GM18951 (cell line): ENCODE data around the gene GPRIN3.

Source experiments
- POLR2A ChIP-seq: IDR thresholded peaks from 4 replicates; pipeline ENCODE4 v1.6.1; 2011; ENCODE audit warnings: mild to moderate bottlenecking; ENCODE audit not compliant: insufficient read length, insufficient read depth; ENCODE audit errors: extremely low read depth
- in situ Hi-C: fragments of 300-500 bp; cut with MboI; formaldehyde crosslinking; loops from one replicate; pipeline ENCODE4 v1.12.0; 2022; ENCODE audit warnings: low sequenced_read_pairs, mixed read lengths, inconsistent platforms; ENCODE audit not compliant: unreplicated experiment

The GPRIN3 gene

DNA sequence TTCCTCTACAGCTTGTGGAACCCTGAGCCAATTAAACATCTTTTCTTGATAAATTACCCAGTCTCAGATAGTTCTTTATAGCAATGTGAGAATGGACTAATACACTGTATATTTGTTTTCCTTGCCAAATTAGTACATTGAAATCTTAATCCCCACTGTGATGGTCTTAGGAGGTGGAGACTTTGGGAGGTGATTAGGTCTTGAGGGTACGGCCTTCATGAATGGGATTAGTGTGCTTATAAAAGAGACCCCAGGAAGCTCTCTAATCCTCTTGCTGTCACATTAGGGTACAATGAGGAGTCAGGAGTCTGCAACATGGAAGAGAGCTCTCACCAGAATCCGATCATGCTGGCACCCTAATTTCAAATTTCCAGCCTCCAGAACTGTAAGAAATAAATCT lies 109.7 kb downstream of the GPRIN3 start:
- no peak for TF ChIP-seq POLR2A
- in situ Hi-C loops = no loop called here

DNA sequence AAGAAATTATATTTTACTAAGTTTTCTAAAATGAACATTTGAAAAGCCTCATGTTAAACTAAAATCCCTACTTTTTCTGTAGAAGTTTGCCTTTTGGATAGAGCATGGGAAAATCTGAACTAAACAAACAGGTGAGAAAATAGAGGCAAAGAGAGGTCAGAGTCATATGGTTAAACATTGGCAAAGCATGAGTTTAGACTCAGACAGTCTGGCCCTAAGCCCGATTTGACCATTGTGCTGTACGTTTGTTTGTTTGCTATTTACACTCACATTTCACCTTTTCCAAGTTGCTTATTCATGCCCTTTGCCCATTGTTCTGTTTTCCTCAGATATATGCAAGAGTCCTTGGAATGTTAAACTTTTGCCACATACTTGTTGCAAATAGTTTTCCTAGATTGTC lies 110.9 kb downstream of the GPRIN3 start:
- in situ Hi-C loops = no loop called here
- no peak for TF ChIP-seq POLR2A

DNA sequence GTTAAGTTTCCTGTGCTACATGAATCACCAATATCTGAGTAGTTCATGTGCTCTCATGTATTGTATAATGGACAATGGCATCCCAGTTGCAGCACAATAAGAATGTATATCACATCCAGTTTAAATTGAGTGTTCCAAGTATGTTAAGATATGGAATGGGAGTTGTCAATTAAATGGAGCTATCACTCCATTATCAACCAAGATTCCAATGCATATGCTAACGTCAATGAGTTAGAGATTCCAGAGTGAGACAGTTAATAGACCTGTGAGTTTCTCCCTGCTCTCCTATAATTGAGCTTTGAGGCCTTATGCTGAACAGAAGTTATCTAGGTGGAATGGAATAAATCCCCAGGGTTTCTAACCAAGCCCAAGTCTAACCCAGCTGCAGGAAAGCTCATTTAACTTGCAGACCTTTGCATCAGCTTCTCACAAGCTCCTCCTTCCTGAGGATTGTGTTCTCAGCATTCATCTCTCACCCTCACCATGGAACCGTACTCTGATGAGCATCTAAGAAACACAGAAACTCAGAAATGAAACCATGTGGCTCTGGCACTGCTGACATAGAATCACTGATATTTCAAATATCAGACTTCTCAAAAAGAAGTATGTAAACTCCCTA lies 111.4 kb downstream of the GPRIN3 start:
- no peak for TF ChIP-seq POLR2A
- in situ Hi-C loops = no loop called here

DNA sequence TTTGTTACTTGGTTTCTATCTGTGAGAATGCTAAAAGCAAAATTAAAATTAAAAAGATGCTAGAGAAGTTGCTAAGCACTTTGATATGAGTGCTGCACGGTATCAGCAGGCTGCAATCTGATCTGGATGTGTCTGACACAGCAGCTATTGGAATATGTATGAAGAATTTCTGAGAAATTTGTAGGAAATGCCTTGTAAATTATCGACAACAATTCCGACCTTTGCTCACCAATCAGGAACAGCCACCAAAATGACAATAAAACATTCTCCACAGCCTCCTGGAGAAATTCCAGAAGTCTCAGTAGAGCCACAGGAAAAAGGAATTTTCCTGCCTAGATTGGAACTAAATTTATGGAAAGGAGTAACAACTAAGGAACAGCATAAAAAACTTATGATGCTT lies 113.8 kb downstream of the GPRIN3 start:
- TF ChIP-seq POLR2A = no peak
- in situ Hi-C loops = no loop called here
